ENCODE results near the gene DFFA. TPM values are rescaled to one million over a fixed set of nuclear protein-coding genes. Genes with fewer than 3 reads are reported as not detected.

Gene DFFA
- total and polyA plus RNA-seq, 4 experiments from 2014 or later = 15.4 to 30.8 (median 23.8) TPM

- Histone ChIP-seq H3K9me3 (ENCODE audit: control insufficient read depth in 1 of 2, low read length in 2 of 2) (no peaks in the 10 kb centered on the region), H3K36me3 (ENCODE audit: insufficient read depth, low read length) (no peaks in the 10 kb centered on the region), H3K27ac (ENCODE audit: low read depth, low read length) (peak overlapping the region; percentile 53), H3K4me3 (ENCODE audit: low read length in 2 of 2) (peak overlapping the region; percentile 77 to 88), H3K27me3 (ENCODE audit: insufficient read depth, low read length) (no peaks in the 10 kb centered on the region), H3K4me1 (ENCODE audit: insufficient read depth, low read length) (peaks cover 21% of the 10 kb centered on the region)
- peak overlapping the region; percentile 58 to 96 (median 93) for H3K27ac Mint-ChIP-seq
- H3K4me3 Mint-ChIP-seq = peak overlapping the region; percentile 82 to 92 (median 88)
- ChIA-PET POLR2A (ENCODE audit: partially characterized antibody) (interaction anchor here (0.8 to 3.9 kb wide), 10 partner anchors 9 to 415 kb away, joined by 3 to 28 read pairs (median 4); partner anchors contain the start of genes CENPS and KIF1B), CTCF (ENCODE audit: partially characterized antibody) (interaction anchor here (0.7 to 9.4 kb wide), 38 partner anchors 9 to 449 kb away, joined by 3 to 111 read pairs (median 4); partner anchors contain the start of genes CENPS, DFFA and PEX14)
- H3K4me1 Mint-ChIP-seq = peaks cover 21 to 36% (median 29%) of the 10 kb centered on the region in 4 donors
- intact Hi-C loops (cut with micrococcal nuclease) = loop anchor here (1.0 to 5.0 kb wide), 6 partner anchors 16 to 447 kb away; partner anchors contain the start of gene CENPS
- no peaks in the 10 kb centered on the region for H3K9me3 Mint-ChIP-seq
- no peaks in the 10 kb centered on the region for H3K27me3 Mint-ChIP-seq
- H3K36me3 Mint-ChIP-seq = peaks cover 2 to 10% of the 10 kb centered on the region in 2 donors
- DNase-seq = peak; percentile 71 to 75 (median 75)
Observed at GRCh38 chr1:10494754-10495474, 22.6 kb upstream of the DFFA start.

GRCh38 chr1:10494418-10494753, 22.1 kb upstream of the DFFA start:
- DNase-seq = no peak
- ChIA-PET CTCF (ENCODE audit: partially characterized antibody) (interaction anchor here (0.7 to 9.4 kb wide), 32 partner anchors 9 to 450 kb away, joined by 3 to 111 read pairs (median 6); partner anchors contain the start of genes CENPS, DFFA and PEX14), POLR2A (ENCODE audit: partially characterized antibody) (interaction anchor here (1.1 to 3.9 kb wide), 5 partner anchors 13 to 372 kb away, joined by 4 to 28 read pairs (median 10); partner anchors contain the start of genes CENPS and KIF1B)
- Mint-ChIP-seq H3K27me3 (no peaks in the 10 kb centered on the region), H3K4me1 (peaks cover 20 to 33% (median 28%) of the 10 kb centered on the region in 4 donors), H3K27ac (peak overlapping the region in 4 of 7 donors; percentile 58 to 96 (median 94)), H3K4me3 (peak overlapping the region in 4 of 8 donors; percentile 49 to 90 (median 88)), H3K36me3 (peaks cover 7 to 14% of the 10 kb centered on the region in 2 donors), H3K9me3 (no peaks in the 10 kb centered on the region)
- no peaks in the 10 kb centered on the region for H3K27me3 ChIP-seq (ENCODE audit: insufficient read depth, low read length)
- H3K9me3 ChIP-seq (ENCODE audit: control insufficient read depth in 1 of 2, low read length in 2 of 2) = no peaks in the 10 kb centered on the region
- H3K27ac ChIP-seq (ENCODE audit: low read depth, low read length) = no peak overlapping the region
- peak overlapping the region in 1 of 2 donors; percentile 77 for H3K4me3 ChIP-seq (ENCODE audit: low read length in 2 of 2)
- H3K4me1 ChIP-seq (ENCODE audit: insufficient read depth, low read length) = peaks cover 21% of the 10 kb centered on the region
- intact Hi-C loops (cut with micrococcal nuclease) = loop anchor here (1.0 to 5.0 kb wide), 2 partner anchors 64 to 117 kb away; partner anchors contain the start of gene CENPS
- peaks cover 1% of the 10 kb centered on the region for H3K36me3 ChIP-seq (ENCODE audit: insufficient read depth, low read length)

DNA sequence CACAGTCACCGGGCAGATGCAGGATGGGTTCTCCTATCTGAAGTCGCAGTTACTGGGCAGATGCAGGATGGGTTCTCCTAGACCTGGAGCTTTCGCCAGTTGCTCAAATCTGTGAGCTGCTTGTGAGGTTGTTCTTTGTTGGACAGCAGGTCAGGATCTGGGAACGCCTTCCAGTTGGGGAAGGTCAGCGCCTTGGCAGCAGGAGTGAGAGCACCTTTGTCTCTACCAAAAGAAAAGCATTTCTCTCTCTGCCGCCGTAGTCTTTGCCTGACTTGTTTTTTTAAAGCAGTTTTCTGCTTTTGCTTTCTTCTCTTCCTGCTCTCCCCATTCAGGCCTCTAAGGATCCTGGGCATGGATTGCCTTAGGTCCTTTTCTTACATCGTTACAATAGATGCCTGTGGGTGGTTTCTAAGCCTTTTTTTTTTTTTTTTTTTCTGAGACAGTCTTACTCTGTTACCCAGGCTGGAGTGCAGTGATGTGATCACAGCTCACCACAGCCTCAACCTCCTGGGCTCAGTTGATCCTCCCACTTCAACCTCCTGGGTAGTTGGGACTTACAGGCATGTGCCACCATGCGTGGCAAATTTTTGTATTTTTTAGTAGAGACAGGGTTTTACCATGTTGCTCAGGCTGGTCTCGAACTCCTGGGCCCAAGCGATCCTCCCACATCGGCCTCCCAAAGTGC, 18.1 kb upstream of the DFFA start:
- Mint-ChIP-seq H3K4me3 (no peak overlapping the region), H3K4me1 (peaks cover 10 to 19% (median 12%) of the 10 kb centered on the region in 4 donors), H3K27me3 (no peaks in the 10 kb centered on the region), H3K9me3 (no peaks in the 10 kb centered on the region), H3K27ac (peak overlapping the region in 1 of 7 donors; percentile 17), H3K36me3 (peaks cover 14% of the 10 kb centered on the region in 2 donors)
- H3K4me1 ChIP-seq (ENCODE audit: insufficient read depth, low read length) = peaks cover 7% of the 10 kb centered on the region
- H3K27me3 ChIP-seq (ENCODE audit: insufficient read depth, low read length) = no peaks in the 10 kb centered on the region
- H3K9me3 ChIP-seq (ENCODE audit: control insufficient read depth in 1 of 2, low read length in 2 of 2) = no peaks in the 10 kb centered on the region
- ChIA-PET CTCF (ENCODE audit: partially characterized antibody) (interaction anchor here (6.2 to 9.4 kb wide), 2 partner anchors 15 to 61 kb away, joined by 76 to 111 read pairs; partner anchors contain the start of gene CENPS), POLR2A (ENCODE audit: partially characterized antibody) (no interaction called here)
- no peak for DNase-seq
- no peak overlapping the region for H3K4me3 ChIP-seq (ENCODE audit: low read length in 2 of 2)
- no peak overlapping the region for H3K27ac ChIP-seq (ENCODE audit: low read depth, low read length)
- intact Hi-C loops (cut with micrococcal nuclease) = loop anchor here (5.0 kb wide), 1 partner anchor 113 kb away; no protein-coding TSS in a partner anchor
- peaks cover 4% of the 10 kb centered on the region for H3K36me3 ChIP-seq (ENCODE audit: insufficient read depth, low read length)

GRCh38 chr1:10489291-10490055, 17.1 kb upstream of the DFFA start:
- peaks cover 4% of the 10 kb centered on the region for H3K36me3 ChIP-seq (ENCODE audit: insufficient read depth, low read length)
- H3K27ac ChIP-seq (ENCODE audit: low read depth, low read length) = no peak overlapping the region
- POLR2A ChIA-PET (ENCODE audit: partially characterized antibody) = no interaction called here
- Mint-ChIP-seq H3K4me1 (peaks cover 5 to 14% (median 7%) of the 10 kb centered on the region in 4 donors), H3K27me3 (no peaks in the 10 kb centered on the region), H3K27ac (peak overlapping the region in 1 of 7 donors; percentile 13), H3K36me3 (peaks cover 16 to 21% of the 10 kb centered on the region in 2 donors), H3K9me3 (no peaks in the 10 kb centered on the region), H3K4me3 (no peak overlapping the region)
- no peak overlapping the region for H3K4me3 ChIP-seq (ENCODE audit: low read length in 2 of 2)
- H3K4me1 ChIP-seq (ENCODE audit: insufficient read depth, low read length) = no peaks in the 10 kb centered on the region
- intact Hi-C loops (cut with micrococcal nuclease) = loop anchor here (5.0 kb wide), 1 partner anchor 112 kb away; no protein-coding TSS in a partner anchor
- CTCF ChIA-PET (ENCODE audit: partially characterized antibody) = interaction anchor here (1.1 kb wide), 1 partner anchor 60 kb away, joined by 4 read pairs; no protein-coding TSS in a partner anchor
- no peaks in the 10 kb centered on the region for H3K27me3 ChIP-seq (ENCODE audit: insufficient read depth, low read length)
- H3K9me3 ChIP-seq (ENCODE audit: control insufficient read depth in 1 of 2, low read length in 2 of 2) = no peaks in the 10 kb centered on the region
- DNase-seq = no peak

- Mint-ChIP-seq H3K27me3 (no peaks in the 10 kb centered on the region), H3K9me3 (no peaks in the 10 kb centered on the region), H3K27ac (no peak overlapping the region), H3K36me3 (peaks cover 11 to 15% of the 10 kb centered on the region in 2 donors), H3K4me1 (peaks cover 2 to 16% (median 13%) of the 10 kb centered on the region in 4 donors), H3K4me3 (no peak overlapping the region)
- ChIA-PET POLR2A (ENCODE audit: partially characterized antibody) (no interaction called here), CTCF (ENCODE audit: partially characterized antibody) (interaction anchor here (0.7 to 2.2 kb wide), 3 partner anchors 10 to 275 kb away, joined by 4 to 21 read pairs (median 4); partner anchors contain the start of gene KIF1B)
- Histone ChIP-seq H3K27ac (ENCODE audit: low read depth, low read length) (no peak overlapping the region), H3K27me3 (ENCODE audit: insufficient read depth, low read length) (no peaks in the 10 kb centered on the region), H3K4me3 (ENCODE audit: low read length in 2 of 2) (no peak overlapping the region), H3K36me3 (ENCODE audit: insufficient read depth, low read length) (peaks cover 4% of the 10 kb centered on the region), H3K4me1 (ENCODE audit: insufficient read depth, low read length) (no peaks in the 10 kb centered on the region), H3K9me3 (ENCODE audit: control insufficient read depth in 1 of 2, low read length in 2 of 2) (no peaks in the 10 kb centered on the region)
- DNase-seq = no peak
- intact Hi-C loops (cut with micrococcal nuclease) = no loop called here
Observed at GRCh38 chr1:10484521-10484920, 12.2 kb upstream of the DFFA start.

GRCh38 chr1:10480614-10481013, 8.3 kb upstream of the DFFA start:
- intact Hi-C loops (cut with micrococcal nuclease) = no loop called here

More at GRCh38 chr1:10480614-10481013, 8.3 kb upstream of the DFFA start:
- Histone ChIP-seq H3K27me3 (ENCODE audit: insufficient read depth, low read length) (no peaks in the 10 kb centered on the region), H3K9me3 (ENCODE audit: control insufficient read depth in 1 of 2, low read length in 2 of 2) (no peaks in the 10 kb centered on the region), H3K36me3 (ENCODE audit: insufficient read depth, low read length) (no peaks in the 10 kb centered on the region), H3K4me3 (ENCODE audit: low read length in 2 of 2) (no peak overlapping the region), H3K27ac (ENCODE audit: low read depth, low read length) (no peak overlapping the region), H3K4me1 (ENCODE audit: insufficient read depth, low read length) (peaks cover 12% of the 10 kb centered on the region)
- POLR2A ChIA-PET (ENCODE audit: partially characterized antibody) = no interaction called here
- CTCF ChIA-PET (ENCODE audit: partially characterized antibody) = interaction anchor here (5.4 kb wide), 1 partner anchor 13 kb away, joined by 39 read pairs; no protein-coding TSS in a partner anchor
- H3K36me3 Mint-ChIP-seq = peaks cover 10 to 11% of the 10 kb centered on the region in 2 donors
- H3K4me1 Mint-ChIP-seq = peaks cover 21 to 40% (median 27%) of the 10 kb centered on the region in 4 donors
- H3K9me3 Mint-ChIP-seq = no peaks in the 10 kb centered on the region
- no peak for DNase-seq
- no peak overlapping the region for H3K4me3 Mint-ChIP-seq
- peak overlapping the region in 1 of 7 donors; percentile 29 for H3K27ac Mint-ChIP-seq
- H3K27me3 Mint-ChIP-seq = no peaks in the 10 kb centered on the region
